SH-SY5Y (cell line): ENCODE measurements around the gene TRPV3.

ENCODE experiments used
- GATA2 ChIP-seq: IDR thresholded peaks from 2 replicates; pipeline ENCODE4 v1.6.1; 2011; ENCODE audit warnings: mild to moderate bottlenecking, low read depth, low read length
- GATA3 ChIP-seq: IDR thresholded peaks from 2 replicates; pipeline ENCODE4 v1.6.1; 2011; ENCODE audit warnings: low read depth, mild to moderate bottlenecking, low read length, moderate library complexity

DNA sequence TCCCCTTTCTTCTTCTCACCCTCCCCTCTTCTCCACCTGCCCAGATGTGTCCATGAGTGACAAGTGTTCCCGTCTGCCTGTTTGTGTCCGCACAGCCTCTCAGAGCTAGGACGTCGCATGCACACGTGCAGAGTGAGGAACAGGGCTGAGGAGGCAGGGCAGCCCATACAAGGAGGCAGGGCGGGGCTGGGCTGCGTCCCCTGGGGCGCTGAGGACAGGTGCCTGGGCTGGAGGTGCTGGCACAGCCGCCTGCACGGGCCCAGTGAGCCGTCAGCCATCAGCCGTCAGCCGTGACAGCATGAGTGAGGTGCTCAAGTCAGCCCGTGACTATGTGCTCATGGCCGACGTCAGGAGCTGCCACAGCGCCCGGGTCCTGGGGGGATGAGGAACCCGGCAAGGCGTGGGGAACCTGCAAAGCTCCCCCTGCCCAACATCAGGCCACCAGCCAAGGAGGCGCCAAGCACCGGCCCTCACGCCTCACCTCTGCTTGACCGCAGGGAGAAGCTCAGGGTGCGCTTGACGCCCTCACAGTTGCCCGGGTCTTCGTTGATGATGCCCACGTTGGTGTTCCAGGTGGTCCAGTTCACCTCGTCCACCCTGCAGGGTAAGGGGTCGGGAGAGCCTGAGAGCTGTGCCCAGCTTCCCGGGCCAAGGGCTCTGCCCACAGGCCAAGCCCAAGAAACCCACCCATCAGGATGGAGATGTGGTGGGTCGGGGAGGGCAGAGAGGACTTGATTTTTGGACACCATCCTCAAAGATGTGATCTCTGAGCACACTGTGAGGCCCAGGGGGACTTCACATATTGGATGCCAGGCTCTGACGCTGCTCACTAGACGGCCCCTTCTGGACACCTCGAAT, 13.7 kb upstream of the TRPV3 start:
- TF ChIP-seq GATA2 (no peak), GATA3 (no peak)
